Coronary artery (tissue), 2 donors: ENCODE data around the gene DICER1.
A peak's percentile ranks its signal among the peaks of the same experiment; 100 is the strongest.

Experiments used
- DNase-seq: peaks from one replicate; pipeline ENCODE4 v3.0.0-alpha.2; 2017; ENCODE audit warnings: low spot score
- H3K27ac ChIP-seq, 2 donors: fragments of 200-600 bp; sonication (generic); one replicate each; pipeline ENCODE4 v1.5.1; 2016 to 2019
- H3K4me3 ChIP-seq: fragments of 200-600 bp; sonication (generic); 2 replicates; pipeline ENCODE4 v1.5.1; 2016; ENCODE audit warnings: mild to moderate bottlenecking, moderate library complexity
- TF ChIP-seq, protein P1 (sequence below): fragments of 200-600 bp; sonication (generic); IDR thresholded peaks from one replicate; pipeline ENCODE4 v1.5.1; 2019; ENCODE audit warnings: antibody characterized with exemption

The DICER1 gene

DNA sequence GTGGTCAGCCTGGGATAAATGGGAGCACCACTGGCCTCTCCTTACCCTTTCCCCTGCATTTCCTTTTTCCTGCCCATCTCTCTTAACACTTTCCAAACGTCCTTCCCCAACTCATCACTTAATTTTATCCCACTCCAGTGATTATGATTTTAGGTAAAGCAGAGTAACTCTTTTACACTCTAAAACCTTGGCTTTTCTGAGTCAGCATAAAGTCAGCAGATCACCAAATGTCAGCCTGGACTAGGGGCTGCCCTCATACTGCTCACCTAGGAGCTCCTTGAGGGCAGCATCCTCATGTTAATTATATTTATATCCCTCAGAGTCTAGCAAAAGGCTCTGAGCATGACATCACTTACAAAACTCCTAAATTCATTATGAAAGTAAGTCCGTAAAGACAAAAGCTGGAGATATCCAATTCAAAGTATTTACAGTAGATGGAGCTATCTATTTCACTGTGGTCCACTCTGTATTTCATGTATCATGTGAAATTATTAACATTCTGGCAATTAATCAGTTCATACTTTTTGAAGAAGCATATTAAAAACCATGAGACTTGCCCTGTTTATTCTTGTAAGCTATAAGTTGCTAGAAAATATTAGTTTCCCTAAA is 17.0 kb upstream of the DICER1 start:
- TF ChIP-seq, protein P1, sequence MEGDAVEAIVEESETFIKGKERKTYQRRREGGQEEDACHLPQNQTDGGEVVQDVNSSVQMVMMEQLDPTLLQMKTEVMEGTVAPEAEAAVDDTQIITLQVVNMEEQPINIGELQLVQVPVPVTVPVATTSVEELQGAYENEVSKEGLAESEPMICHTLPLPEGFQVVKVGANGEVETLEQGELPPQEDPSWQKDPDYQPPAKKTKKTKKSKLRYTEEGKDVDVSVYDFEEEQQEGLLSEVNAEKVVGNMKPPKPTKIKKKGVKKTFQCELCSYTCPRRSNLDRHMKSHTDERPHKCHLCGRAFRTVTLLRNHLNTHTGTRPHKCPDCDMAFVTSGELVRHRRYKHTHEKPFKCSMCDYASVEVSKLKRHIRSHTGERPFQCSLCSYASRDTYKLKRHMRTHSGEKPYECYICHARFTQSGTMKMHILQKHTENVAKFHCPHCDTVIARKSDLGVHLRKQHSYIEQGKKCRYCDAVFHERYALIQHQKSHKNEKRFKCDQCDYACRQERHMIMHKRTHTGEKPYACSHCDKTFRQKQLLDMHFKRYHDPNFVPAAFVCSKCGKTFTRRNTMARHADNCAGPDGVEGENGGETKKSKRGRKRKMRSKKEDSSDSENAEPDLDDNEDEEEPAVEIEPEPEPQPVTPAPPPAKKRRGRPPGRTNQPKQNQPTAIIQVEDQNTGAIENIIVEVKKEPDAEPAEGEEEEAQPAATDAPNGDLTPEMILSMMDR = no peak
- Histone ChIP-seq H3K4me3 (no peak overlapping the region), H3K27ac (no peak overlapping the region)
- DNase-seq = peak; percentile 7

DNA sequence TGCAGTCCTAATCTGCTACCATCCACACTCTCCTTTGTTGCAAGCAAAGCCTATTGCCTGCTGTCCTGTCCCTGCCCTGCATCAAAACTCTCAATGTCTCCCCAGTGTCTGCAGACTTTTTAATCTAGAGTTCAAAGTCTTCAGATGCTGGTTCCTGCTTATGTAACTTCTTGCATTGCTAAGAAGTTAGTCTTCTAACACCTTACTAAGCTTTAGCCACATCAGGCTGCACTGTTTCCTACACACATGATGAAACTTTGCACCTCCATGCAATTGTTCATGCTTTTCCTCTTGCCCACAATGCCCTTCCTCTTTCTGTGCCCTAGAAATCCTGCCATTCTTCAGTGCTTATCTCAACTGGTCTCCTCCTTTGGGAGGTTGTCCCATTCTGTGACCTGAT is 16.2 kb upstream of the DICER1 start:
- TF ChIP-seq, protein P1 = no peak
- Histone ChIP-seq H3K4me3 (no peak overlapping the region), H3K27ac (no peak overlapping the region)
- peak; percentile 5 for DNase-seq

DNA sequence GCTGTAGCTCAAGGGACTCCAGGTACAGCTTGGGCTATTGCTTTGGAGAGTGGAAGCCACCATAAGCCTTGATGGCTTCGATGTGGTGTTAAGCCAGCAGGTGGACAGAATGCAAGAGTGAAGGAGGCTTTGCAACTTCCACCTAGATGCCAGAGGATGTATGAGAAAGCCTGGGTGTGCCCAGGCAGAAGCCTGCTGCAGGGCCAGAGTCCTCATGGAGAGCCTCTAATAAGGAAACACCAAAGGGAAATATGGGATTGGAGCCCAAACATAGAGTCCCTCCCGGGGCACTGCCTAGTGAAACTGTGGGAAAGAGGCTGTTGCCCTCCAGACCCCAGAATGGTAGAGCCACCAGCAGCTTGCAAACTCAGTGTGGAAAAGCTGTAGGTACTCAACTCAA is 9.8 kb upstream of the DICER1 start:
- TF ChIP-seq, protein P1 = no peak
- no peak for DNase-seq
- Histone ChIP-seq H3K4me3 (no peak overlapping the region), H3K27ac (no peak overlapping the region)

DNA sequence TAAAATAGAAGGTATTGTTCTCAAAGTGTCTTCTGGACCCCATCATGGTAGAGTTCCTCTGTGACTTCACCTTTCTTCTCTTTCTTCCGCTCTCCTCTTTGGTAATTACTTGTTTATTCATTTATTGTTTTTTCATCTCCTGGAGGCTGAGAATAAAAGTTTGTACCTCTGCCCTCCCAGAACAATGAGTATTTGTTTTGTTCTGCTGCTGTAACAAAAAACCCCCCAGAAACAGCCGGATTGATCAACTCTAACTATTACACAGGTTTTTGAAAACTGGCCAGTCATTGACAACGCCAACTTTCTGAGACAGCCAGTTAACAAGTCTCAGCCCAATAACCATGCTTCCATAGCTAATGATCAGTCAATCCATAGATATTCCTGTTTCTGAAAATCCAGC is 8.2 kb upstream of the DICER1 start:
- H3K27ac ChIP-seq = no peak overlapping the region
- DNase-seq = no peak
- H3K4me3 ChIP-seq = no peak overlapping the region
- TF ChIP-seq, protein P1 = no peak

DNA sequence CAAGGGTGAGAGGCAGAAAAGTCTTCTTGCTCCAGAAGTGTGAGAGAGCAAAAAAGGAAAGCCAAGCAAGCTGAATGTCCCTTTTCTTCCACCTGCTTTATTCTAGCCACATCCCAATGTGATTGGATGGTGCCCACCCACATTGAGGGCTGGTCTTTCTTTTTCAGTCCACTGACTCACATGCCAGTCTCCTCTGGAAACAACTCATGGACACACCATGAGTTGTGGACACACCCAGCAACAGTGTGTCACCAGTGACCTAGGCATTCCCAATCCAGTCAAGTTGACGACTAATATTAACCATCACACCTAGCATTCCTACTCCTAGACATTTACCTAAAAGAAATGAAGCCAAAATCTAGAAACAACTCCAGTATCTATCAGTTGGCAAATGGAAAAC is 7.2 kb upstream of the DICER1 start:
- Histone ChIP-seq H3K27ac (no peak overlapping the region), H3K4me3 (no peak overlapping the region)
- TF ChIP-seq, protein P1 = no peak
- DNase-seq = no peak

DNA sequence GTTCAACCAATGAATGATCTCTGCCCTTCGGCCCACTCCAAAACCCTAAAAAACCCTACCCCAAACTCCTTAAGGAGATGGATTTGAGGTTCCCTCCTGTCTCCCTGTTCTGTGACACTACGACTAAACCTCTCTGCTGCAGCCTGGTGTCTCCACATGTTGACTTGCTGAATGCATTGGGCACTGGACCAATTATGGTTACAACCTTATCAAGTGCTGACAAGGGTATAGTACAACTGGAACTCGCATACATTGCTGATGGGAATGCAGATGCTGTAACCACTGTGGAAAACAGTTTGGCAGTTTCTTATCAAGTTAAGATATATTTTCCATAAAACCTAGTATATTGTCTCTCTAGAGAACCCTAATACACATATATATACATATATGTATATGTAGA is 6.3 kb upstream of the DICER1 start:
- DNase-seq = no peak
- TF ChIP-seq, protein P1 = no peak
- peak overlapping the region in 1 of 2 donors; percentile 1 for H3K27ac ChIP-seq
- H3K4me3 ChIP-seq = no peak overlapping the region

DNA sequence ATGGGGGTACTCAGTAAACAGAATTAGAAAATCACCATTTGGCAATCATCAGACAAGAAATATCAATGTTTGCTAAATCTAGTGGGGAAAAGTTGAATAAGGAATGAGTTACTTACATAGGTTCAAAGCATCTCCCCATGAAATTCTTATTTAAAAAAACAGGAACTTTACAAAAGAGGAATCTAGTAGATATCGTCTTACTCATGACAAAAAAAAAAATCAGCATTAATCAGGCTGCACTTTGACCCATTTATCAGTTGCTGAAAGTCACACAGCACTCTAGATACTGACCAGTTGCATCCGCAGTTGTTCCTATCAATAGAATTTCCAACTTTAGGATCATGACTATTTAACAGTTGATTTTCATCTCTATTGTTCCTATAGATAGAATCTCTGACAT is 5.8 kb upstream of the DICER1 start:
- H3K27ac ChIP-seq = peak overlapping the region in 1 of 2 donors; percentile 1
- TF ChIP-seq, protein P1 = no peak

More for the DNA sequence above, 5.8 kb upstream of the DICER1 start:
- no peak for DNase-seq
- H3K4me3 ChIP-seq = no peak overlapping the region
